ENCODE data around the gene SLC66A2. TPM values are rescaled to one million over a fixed set of nuclear protein-coding genes. Genes with fewer than 3 reads are reported as not detected.

The SLC66A2 gene
- total and polyA plus RNA-seq, 7 donors = 27.3 to 59.4 (median 33.2) TPM

DNA sequence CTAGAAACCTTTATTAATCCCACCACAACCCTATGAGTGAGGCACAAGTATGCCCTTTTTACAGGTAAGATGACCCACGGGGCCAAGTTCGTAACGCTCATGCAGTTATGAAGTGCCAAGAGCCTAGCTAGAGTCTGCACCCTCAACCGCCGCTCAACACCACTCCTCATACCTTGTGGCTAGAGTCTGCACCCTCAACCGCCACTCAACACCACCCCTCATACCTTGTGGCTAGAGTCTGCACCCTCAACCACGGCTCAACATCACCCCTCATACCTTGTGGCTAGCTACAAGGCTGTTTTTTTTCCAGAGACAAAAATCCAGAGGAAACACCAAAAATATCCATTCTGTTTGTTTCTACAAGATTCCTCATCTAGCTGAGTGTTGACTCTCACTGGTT, 32.3 kb upstream of the SLC66A2 start:
- intact Hi-C loops (cut with DNase I) = no loop called here
- WGBS, 2 donors = 81 to 91% methylated on average over 7 of the region's 7 CpGs
- peaks cover 3 to 26% (median 20%) of the 10 kb centered on the region in 4 donors for H3K4me1 ChIP-seq

DNA sequence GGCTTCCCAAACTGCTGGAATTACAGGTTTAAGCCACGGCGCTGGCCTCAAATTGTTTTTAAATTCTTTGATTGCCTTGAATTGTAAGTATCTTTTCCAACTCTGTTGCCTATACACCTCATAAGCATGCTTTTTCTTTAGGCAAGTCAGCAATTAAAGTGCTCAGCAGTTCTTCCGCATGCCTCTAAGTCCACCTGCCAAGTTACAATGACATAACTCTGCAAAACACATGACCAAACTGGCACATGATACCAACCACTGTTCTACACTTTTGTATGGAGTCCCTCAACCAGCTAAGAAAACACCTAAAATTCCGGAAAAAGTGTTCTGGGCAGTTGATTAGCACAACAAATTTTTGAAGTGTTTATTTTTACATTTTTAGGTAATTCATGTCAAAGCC, 31.8 kb upstream of the SLC66A2 start:
- TF ChIP-seq, protein P1, sequence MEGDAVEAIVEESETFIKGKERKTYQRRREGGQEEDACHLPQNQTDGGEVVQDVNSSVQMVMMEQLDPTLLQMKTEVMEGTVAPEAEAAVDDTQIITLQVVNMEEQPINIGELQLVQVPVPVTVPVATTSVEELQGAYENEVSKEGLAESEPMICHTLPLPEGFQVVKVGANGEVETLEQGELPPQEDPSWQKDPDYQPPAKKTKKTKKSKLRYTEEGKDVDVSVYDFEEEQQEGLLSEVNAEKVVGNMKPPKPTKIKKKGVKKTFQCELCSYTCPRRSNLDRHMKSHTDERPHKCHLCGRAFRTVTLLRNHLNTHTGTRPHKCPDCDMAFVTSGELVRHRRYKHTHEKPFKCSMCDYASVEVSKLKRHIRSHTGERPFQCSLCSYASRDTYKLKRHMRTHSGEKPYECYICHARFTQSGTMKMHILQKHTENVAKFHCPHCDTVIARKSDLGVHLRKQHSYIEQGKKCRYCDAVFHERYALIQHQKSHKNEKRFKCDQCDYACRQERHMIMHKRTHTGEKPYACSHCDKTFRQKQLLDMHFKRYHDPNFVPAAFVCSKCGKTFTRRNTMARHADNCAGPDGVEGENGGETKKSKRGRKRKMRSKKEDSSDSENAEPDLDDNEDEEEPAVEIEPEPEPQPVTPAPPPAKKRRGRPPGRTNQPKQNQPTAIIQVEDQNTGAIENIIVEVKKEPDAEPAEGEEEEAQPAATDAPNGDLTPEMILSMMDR (IDR thresholded peaks at IDR 0.05) = no peak
- TF ChIP-seq POLR2A (IDR thresholded peaks at IDR 0.05) (no peak), POLR2AphosphoS5 (IDR thresholded peaks at IDR 0.05) (no peak), EP300 (IDR thresholded peaks at IDR 0.05) (no peak)
- H3K27ac ChIP-seq = no peak overlapping the region
- no peak overlapping the region for H3K4me3 ChIP-seq
- intact Hi-C loops (cut with DNase I) = no loop called here
- no peaks in the 10 kb centered on the region for H3K9me3 ChIP-seq
- H3K36me3 ChIP-seq = peaks cover 0 to 7% (median 0%) of the 10 kb centered on the region in 4 donors
- no peaks in the 10 kb centered on the region for H3K27me3 ChIP-seq
- peaks cover 3 to 26% (median 20%) of the 10 kb centered on the region in 4 donors for H3K4me1 ChIP-seq
- 79 to 87% methylated on average over 4 of the region's 4 CpGs for WGBS, 2 donors
- DNase-seq = no peak

More for the DNA sequence above, 32.3 kb upstream of the SLC66A2 start:
- H3K36me3 ChIP-seq = peaks cover 0 to 7% (median 0%) of the 10 kb centered on the region in 4 donors
- H3K27me3 ChIP-seq = no peaks in the 10 kb centered on the region
- no peaks in the 10 kb centered on the region for H3K9me3 ChIP-seq
- H3K27ac ChIP-seq = no peak overlapping the region
- TF ChIP-seq EP300 (IDR thresholded peaks at IDR 0.05) (no peak), POLR2A (IDR thresholded peaks at IDR 0.05) (no peak), POLR2AphosphoS5 (IDR thresholded peaks at IDR 0.05) (no peak)
- TF ChIP-seq, protein P1 (IDR thresholded peaks at IDR 0.05) = no peak
- H3K4me3 ChIP-seq = no peak overlapping the region
- no peak for DNase-seq

DNA sequence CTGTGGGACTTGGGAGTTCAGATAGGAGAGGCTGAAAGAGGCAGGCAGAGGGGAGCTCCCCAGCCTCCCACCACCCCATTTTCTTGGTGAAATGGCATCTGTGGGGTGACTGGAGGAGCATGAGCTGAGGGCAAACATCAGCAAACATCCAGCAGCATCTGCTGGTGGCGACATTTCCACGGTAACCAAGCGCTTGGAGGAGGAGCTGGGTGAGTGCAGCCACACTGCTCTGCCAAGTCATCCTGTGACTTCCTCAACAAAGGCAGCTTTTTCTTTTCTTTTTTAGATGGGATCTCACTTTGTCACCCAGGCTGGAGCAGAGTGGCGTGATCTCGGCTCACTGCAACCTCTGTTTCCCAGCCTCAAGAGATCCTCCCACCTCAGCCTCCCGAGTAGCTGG, 31.3 kb upstream of the SLC66A2 start:
- Histone ChIP-seq H3K36me3 (peaks cover 0 to 7% (median 0%) of the 10 kb centered on the region in 4 donors), H3K4me3 (no peak overlapping the region), H3K27me3 (no peaks in the 10 kb centered on the region), H3K9me3 (no peaks in the 10 kb centered on the region), H3K27ac (no peak overlapping the region), H3K4me1 (peaks cover 3 to 25% (median 19%) of the 10 kb centered on the region in 4 donors)
- intact Hi-C loops (cut with DNase I) = no loop called here
- no peak for DNase-seq
- TF ChIP-seq POLR2AphosphoS5 (IDR thresholded peaks at IDR 0.05) = no peak
- TF ChIP-seq POLR2A (IDR thresholded peaks at IDR 0.05) = no peak
- WGBS, 2 donors = 73 to 88% methylated on average over 6 of the region's 6 CpGs

DNA sequence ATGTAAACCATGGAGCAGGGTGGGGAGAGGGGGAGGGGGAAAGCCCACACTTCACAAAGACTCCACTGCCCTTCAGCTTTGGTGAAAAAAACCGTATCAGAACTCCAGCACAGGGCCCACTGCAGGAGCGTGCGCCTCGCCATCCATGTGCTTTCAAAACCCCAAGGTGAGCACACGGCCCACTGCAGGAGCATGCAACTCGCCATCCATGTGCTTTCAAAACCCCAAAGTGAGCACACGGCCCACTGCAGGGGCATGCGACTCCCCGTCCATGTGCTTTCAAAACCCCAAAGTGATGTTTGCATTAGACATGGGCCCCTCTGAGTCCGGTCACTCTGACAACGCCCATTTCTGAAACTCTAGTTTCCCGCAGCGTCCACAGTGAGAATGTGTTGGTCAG, 29.1 kb upstream of the SLC66A2 start:
- intact Hi-C loops (cut with DNase I) = no loop called here
- H3K4me3 ChIP-seq = no peak overlapping the region
- H3K36me3 ChIP-seq = peaks cover 0 to 15% (median 2%) of the 10 kb centered on the region in 4 donors
- no peak overlapping the region for H3K27ac ChIP-seq
- H3K9me3 ChIP-seq = no peaks in the 10 kb centered on the region
- no peak for DNase-seq
- H3K4me1 ChIP-seq = peaks cover 0 to 10% (median 2%) of the 10 kb centered on the region in 4 donors
- 89% methylated on average over 13 of the region's 13 CpGs for WGBS, 2 donors
- no peaks in the 10 kb centered on the region for H3K27me3 ChIP-seq
- no peak for TF ChIP-seq EP300 (IDR thresholded peaks at IDR 0.05)
- TF ChIP-seq POLR2AphosphoS5 (IDR thresholded peaks at IDR 0.05) = no peak
- TF ChIP-seq, protein P1 (IDR thresholded peaks at IDR 0.05) = no peak
- TF ChIP-seq POLR2A (IDR thresholded peaks at IDR 0.05) = no peak

DNA sequence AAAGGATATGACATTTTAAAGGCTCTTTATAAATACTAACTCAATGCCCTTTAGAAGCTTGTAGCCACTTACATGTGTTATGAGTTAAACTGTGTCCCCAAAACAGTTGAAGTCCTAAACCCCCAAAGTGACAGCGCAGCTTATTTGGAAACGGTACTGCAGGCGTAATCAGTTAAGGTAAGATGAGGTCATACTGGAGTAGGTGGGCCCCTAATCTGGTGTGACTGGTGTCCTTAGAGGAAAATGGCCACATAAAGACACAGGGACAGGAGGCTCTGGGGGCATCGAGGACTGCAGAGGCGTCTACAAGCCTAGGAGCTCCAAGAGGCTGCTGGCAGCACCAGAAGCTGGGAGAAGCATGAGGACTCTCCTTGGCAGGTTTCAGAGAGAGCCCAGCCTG, 28.4 kb upstream of the SLC66A2 start:
- no peak for DNase-seq
- H3K27me3 ChIP-seq = no peaks in the 10 kb centered on the region
- peaks cover 0 to 10% (median 2%) of the 10 kb centered on the region in 4 donors for H3K4me1 ChIP-seq
- no peak overlapping the region for H3K27ac ChIP-seq
- WGBS, 2 donors = 94 to 95% methylated on average over 5 of the region's 5 CpGs
- intact Hi-C loops (cut with DNase I) = no loop called here
- peaks cover 0 to 19% (median 4%) of the 10 kb centered on the region in 4 donors for H3K36me3 ChIP-seq
- H3K4me3 ChIP-seq = no peak overlapping the region
- no peaks in the 10 kb centered on the region for H3K9me3 ChIP-seq
- TF ChIP-seq POLR2A (IDR thresholded peaks at IDR 0.05) (no peak), POLR2AphosphoS5 (IDR thresholded peaks at IDR 0.05) (no peak), EP300 (IDR thresholded peaks at IDR 0.05) (no peak)
- TF ChIP-seq, protein P1 (IDR thresholded peaks at IDR 0.05) = no peak

Measured in sigmoid colon (tissue), 7 donors.